Osteocyte (in vitro differentiated cells): ENCODE results near the gene CSRP1. TPM values are rescaled to one million over a fixed set of nuclear protein-coding genes. Genes with fewer than 3 reads are reported as not detected.

Source experiments
- DNase-seq: peaks from one replicate; pipeline ENCODE4 v3.0.0; 2021; ENCODE audit warnings: mixed read lengths; ENCODE audit not compliant: unreplicated experiment; ENCODE audit errors: extremely low spot score
- H3K27ac Mint-ChIP-seq: one replicate; pipeline ENCODE4 v1.8.0; 2021; ENCODE audit warnings: mild to moderate bottlenecking, mixed read lengths; ENCODE audit not compliant: unreplicated experiment
- H3K27me3 Mint-ChIP-seq: one replicate; pipeline ENCODE4 v1.8.0; 2021; ENCODE audit warnings: mixed read lengths; ENCODE audit not compliant: unreplicated experiment
- H3K36me3 Mint-ChIP-seq: one replicate; pipeline ENCODE4 v1.8.0; 2021; ENCODE audit warnings: mixed read lengths; ENCODE audit not compliant: unreplicated experiment
- H3K4me1 Mint-ChIP-seq: one replicate; pipeline ENCODE4 v1.8.0; 2021; ENCODE audit warnings: mixed read lengths; ENCODE audit not compliant: unreplicated experiment
- H3K4me3 Mint-ChIP-seq: one replicate; pipeline ENCODE4 v1.8.0; 2021; ENCODE audit warnings: mild to moderate bottlenecking, moderate library complexity, mixed read lengths; ENCODE audit not compliant: unreplicated experiment
- H3K9me3 Mint-ChIP-seq: one replicate; pipeline ENCODE4 v1.8.0; 2021; ENCODE audit warnings: mixed read lengths; ENCODE audit not compliant: unreplicated experiment
- total RNA-seq: library from RNA; stranded (reverse); gene quantifications from 2 replicates; pipeline ENCODE4 v1.2.1, GENCODE V29; 2021
- TF ChIP-seq, protein P1 (sequence below): fragments of 200-600 bp; sonication (generic); IDR thresholded peaks from 2 replicates; pipeline ENCODE4 v1.5.0; 2021; ENCODE audit warnings: antibody characterized with exemption, mild to moderate bottlenecking, moderate library complexity

The CSRP1 gene
- total RNA-seq, 1 donor from 2014 or later, result 0.56 TPM

DNA sequence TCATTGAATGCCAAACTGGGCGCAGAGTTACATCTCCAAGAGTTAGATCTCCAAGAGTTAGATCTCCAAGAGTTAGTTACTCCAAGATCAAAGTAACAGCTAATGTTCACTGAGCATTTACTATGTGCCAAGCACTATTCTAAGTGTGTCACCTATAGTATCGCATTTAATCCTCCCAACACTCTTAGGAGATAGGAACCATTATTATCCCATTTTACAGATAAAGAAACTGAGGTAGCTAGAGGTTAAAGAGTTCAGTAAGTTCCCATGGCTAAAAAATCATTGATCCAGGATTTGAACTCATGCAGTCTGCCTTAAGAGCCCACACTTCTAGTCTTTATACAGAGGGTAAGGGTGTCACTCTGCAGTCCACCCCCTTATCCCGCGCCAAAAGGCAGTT is 30.5 kb upstream of the CSRP1 start:
- TF ChIP-seq, protein P1, sequence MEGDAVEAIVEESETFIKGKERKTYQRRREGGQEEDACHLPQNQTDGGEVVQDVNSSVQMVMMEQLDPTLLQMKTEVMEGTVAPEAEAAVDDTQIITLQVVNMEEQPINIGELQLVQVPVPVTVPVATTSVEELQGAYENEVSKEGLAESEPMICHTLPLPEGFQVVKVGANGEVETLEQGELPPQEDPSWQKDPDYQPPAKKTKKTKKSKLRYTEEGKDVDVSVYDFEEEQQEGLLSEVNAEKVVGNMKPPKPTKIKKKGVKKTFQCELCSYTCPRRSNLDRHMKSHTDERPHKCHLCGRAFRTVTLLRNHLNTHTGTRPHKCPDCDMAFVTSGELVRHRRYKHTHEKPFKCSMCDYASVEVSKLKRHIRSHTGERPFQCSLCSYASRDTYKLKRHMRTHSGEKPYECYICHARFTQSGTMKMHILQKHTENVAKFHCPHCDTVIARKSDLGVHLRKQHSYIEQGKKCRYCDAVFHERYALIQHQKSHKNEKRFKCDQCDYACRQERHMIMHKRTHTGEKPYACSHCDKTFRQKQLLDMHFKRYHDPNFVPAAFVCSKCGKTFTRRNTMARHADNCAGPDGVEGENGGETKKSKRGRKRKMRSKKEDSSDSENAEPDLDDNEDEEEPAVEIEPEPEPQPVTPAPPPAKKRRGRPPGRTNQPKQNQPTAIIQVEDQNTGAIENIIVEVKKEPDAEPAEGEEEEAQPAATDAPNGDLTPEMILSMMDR, result no peak
- H3K4me1 Mint-ChIP-seq, result peaks cover 63% of the 10 kb centered on the region
- H3K36me3 Mint-ChIP-seq, result no peaks in the 10 kb centered on the region
- H3K27ac Mint-ChIP-seq, result no peak overlapping the region
- H3K9me3 Mint-ChIP-seq, result no peaks in the 10 kb centered on the region
- DNase-seq, result no peak
- H3K4me3 Mint-ChIP-seq, result no peak overlapping the region
- no peaks in the 10 kb centered on the region for H3K27me3 Mint-ChIP-seq

DNA sequence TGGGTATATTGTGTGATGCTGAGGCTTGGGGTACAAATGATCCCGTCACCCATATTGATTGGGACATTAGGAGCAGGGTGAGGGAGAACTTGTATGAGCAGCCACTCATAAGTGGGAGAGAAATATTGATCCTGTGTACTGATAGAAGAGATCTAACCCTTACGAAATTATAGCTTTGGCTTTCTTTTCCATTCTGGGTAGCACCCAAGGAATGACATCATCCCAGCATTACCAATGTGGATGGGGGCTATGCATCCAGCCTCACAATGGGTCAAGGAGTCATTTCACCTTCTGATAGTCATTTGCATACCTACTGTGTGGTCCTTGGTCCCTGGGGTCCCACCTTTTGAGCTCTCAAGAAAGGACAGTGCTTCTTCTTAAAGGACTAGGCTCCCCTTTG is 30.1 kb upstream of the CSRP1 start:
- TF ChIP-seq, protein P1, result no peak
- Mint-ChIP-seq H3K27ac (peak overlapping the region; percentile 92), H3K4me3 (no peak overlapping the region), H3K27me3 (no peaks in the 10 kb centered on the region), H3K4me1 (peaks cover 62% of the 10 kb centered on the region), H3K36me3 (no peaks in the 10 kb centered on the region), H3K9me3 (no peaks in the 10 kb centered on the region)
- DNase-seq, result no peak

GRCh38 chr1:201536558-201536957 is 29.6 kb upstream of the CSRP1 start:
- Mint-ChIP-seq H3K4me3 (peak overlapping the region; percentile 44), H3K27ac (peak overlapping the region; percentile 92), H3K9me3 (no peaks in the 10 kb centered on the region), H3K4me1 (peaks cover 63% of the 10 kb centered on the region), H3K36me3 (no peaks in the 10 kb centered on the region), H3K27me3 (no peaks in the 10 kb centered on the region)
- TF ChIP-seq, protein P1, result no peak
- DNase-seq, result no peak

GRCh38 chr1:201535919-201536245 is 29.0 kb upstream of the CSRP1 start:
- H3K4me3 Mint-ChIP-seq, result no peak overlapping the region
- peaks cover 63% of the 10 kb centered on the region for H3K4me1 Mint-ChIP-seq
- TF ChIP-seq, protein P1, result no peak
- DNase-seq, result no peak
- no peaks in the 10 kb centered on the region for H3K9me3 Mint-ChIP-seq
- H3K36me3 Mint-ChIP-seq, result no peaks in the 10 kb centered on the region
- peak overlapping the region; percentile 92 for H3K27ac Mint-ChIP-seq
- no peaks in the 10 kb centered on the region for H3K27me3 Mint-ChIP-seq

DNA sequence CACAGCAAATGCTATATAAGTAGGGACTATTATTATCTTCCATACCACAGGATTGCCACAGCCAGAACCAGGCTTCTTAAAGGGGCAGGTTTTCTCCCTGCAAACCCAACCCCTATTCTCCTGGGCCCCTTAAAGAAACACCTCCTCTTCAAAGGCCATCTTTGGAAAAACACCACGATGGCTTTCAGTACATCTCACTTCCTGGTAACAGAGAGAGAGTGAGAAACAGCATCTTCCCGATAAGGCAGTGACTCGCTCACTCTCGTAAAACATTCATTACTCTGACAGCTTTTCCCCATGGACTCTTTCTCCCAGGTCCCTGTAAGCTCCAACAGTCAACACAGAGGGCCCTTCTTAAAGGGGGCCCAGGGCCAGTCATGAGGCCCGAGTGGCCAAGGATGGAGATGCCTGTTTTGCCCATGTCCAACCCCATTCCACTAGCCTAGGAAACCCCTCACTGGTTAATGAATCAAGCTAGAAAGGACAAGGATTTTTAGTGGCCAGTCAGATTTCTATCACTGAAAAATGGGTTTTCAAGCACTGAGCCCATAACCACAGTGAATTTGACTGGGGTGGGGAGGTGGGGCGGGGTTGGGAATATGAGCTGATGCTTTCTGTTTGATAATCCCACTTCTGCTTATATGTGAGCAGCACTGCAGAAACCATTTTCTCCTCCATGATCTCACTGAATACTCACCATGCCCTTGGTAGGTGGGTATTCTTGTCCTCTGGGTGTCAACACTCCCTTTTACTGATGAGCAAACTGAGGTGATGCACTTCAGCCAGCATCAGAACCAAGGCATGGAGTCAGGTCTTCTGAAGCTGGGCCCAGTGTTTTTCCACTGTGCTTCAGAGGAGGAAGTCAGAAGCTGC is 28.4 kb upstream of the CSRP1 start:
- Mint-ChIP-seq H3K36me3 (no peaks in the 10 kb centered on the region), H3K9me3 (no peaks in the 10 kb centered on the region), H3K4me1 (peaks cover 62% of the 10 kb centered on the region), H3K27ac (peak overlapping the region; percentile 92), H3K4me3 (no peak overlapping the region), H3K27me3 (no peaks in the 10 kb centered on the region)
- DNase-seq, result no peak
- TF ChIP-seq, protein P1, result no peak
